NCI-H748 (cell line): ENCODE results near the gene SRSF12.
"Not testable (repeated sequence)": the region's sequence is repeated elsewhere in the genome, so short reads cannot be mapped to it uniquely, and the experiment has no call there.

Experiments used
- DNase-seq: peaks from one replicate; lab custom pipeline; 2025; ENCODE audit not compliant: unreplicated experiment; lab: John Stamatoyannopoulos, UW

SRSF12 gene

DNA sequence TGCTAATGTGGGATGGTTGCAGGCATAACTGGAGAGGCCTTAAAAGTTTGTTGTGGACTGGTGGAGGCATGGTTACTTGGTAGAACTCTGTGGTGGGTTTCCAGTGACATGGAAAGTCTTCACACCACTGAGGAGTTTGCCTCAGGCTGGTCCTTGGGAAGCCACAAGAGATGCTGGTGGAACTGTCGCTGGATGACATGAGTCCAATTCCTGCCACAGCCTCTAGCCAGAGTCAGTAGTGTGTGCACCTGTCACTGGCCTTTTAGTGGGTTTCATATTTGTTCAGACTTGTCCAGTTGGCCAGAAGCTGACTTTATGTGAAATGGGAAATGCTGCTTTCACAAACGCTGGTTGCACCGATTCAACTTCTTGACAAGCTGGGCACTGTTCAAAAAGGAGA lies 13.7 kb upstream of the SRSF12 start:
- no peak for DNase-seq

DNA sequence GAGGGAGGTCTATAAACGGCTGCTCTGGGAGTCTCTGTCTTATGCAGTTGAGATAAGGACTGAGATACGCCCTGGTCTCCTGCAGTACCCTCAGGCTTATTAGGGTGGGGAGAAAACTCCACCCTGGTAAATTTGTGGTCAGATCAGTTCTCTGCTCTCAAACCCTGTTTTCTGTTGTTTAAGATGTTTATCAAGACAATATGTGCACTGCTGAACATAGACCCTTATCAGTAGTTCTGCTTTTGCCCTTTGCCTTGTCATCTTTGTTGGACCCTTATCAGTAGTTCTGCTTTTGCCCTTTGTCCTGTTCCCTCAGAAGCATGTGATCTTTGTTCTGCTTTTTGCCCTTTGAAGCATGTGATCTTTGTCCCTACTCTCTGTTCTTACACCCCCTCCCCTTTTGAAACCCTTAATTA lies 10.4 kb upstream of the SRSF12 start:
- DNase-seq = not testable (repeated sequence)

DNA sequence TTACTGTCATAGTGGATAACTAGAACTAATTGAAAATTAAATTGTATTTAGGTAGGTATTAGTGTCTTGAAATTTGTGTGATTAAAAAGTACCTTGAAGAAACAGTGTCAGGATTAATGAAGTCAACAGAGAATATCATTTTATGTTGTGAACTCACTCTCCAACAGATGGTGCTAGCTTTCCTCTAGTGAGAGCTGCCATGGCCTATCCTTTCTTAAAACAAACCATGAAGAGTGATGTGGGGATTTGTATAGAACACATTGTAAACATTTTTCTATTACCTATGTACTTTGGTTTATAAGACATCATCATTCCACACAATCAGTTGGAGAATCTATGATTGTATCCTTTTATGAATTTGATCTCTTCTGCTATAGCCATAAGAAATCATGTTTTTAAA lies 4.8 kb upstream of the SRSF12 start:
- DNase-seq = peak; percentile 58

DNA sequence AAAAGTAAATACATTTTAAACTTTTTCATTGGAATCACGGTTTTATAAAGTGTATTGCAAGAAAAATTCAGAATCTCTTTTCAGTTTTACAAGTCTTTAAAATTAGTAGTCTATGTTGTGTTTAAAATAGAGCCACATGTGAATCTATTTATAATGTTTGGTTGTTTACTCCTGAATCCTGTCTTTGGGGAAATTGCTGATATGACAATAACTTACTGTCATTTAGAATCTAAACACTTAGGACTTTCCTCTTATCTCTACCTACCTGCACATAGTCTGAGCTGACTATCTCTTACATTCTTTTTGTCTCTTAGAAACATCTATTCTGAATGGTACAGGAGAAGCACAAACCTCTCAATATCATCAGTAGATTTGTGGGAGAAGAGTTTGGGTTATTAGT lies 4.1 kb upstream of the SRSF12 start:
- no peak for DNase-seq

DNA sequence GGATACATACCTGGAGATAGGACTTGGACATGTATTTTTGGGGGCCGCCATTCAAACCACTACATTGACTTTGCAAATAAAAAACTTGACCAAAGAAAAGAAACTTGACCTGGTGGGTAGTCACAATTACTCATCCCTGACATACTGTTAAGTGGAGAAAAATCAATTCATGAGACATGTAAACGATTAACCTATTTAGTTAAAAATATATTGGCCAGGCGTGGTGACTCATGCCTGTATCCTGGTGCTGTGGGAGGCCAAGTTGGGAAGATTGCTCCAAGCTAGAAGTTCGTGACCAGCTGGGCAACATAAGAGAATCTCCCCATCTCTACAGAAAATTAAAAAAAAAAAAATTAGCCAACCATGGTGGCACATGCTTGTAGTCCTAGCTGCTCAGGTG lies 2.5 kb upstream of the SRSF12 start:
- no peak for DNase-seq

DNA sequence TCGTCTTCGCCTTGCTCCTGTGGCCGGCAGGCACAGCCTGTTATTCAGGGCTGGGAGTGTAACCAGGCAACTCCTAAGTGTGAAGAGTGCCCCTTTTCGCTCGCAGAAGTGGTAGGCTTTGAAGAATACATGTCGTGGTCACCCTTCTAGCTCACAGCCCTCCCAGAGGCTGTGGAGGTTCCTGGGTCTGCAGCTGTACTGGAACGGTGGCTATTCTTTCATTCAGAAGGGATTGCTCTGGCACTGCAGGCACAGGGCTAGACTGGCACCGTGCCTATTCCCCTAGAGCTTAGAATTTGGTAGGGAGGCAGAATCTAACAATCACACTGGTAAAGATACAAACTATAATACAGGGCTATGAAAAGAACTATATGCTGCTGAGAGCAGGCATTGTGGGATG lies 1.1 kb upstream of the SRSF12 start:
- DNase-seq = no peak

DNA sequence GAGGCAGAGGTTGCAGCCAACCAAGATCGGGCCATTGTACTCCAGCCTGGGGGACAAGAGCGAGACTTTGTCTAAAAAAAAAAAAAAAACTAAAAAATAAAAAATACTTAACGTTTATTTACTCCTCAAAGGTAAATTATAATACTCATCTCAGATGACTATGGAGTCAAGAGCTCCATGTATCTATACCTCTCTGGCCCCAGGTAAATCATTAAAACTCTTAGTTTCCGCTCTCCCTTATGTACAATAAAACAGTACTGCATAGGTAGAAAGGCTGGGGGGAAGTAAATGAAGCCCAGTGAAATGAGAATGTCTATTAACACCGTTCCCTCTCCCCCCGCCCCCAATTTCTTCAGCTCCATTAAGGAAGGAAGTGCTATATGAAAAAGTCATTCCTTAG lies 1.2 kb downstream of the SRSF12 start:
- DNase-seq = no peak

DNA sequence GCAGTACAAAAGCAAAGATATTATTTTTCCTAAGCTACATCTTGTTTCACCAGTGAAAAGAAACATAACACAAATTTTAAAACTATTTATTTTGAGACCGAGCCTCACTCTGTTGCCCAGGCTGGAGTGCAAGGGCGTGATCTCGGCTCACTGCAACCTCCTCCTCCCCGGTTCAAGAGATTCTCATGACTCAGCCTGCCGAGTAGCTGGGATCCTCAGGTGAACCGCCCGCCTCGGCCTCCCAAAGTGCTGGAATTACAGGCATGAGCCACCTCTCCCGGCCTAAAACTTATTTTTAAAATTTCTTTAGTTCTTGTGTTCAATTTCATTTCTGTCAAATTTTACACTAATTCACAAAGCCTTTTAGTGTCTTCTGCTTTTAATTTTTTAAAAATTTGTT lies 5.9 kb downstream of the SRSF12 start:
- DNase-seq = no peak

DNA sequence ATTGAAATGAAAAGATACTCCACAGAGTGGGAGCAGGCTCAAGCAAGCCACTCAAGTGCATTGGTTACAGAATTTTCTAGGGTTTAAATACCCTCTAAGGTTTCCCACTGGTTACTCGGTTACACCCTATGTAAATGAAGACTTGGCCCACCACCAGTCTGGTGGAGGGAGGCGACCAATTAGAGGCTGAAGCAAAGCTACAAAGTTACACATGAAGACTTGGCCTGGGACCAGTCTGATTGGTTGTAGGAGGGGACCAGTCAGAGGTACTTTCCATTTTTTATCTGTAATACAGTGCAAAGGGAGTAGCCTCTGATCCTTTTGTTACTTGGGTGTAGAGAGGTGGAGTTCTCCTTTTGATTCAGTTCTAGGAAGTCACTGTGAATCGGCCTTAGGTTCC lies 7.6 kb downstream of the SRSF12 start:
- DNase-seq = no peak

DNA sequence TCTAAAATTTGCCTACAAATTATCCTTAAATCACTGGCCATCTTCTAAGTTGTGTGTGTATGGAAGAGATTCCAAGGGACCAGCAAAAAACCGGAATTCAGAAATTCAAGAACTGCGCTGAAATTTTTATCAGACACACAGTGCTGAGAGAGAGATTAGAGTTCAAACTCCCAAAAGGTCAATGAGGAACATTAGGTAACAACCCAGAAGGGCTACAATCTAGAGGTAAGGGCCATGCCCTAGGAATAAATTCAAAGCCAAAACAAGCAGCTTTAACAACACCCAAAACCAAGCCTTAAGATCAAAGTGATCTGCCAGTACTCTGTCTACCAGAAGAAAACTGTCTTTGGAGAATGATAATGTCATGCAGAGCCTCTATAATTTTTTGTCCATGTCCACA lies 17.8 kb downstream of the SRSF12 start:
- no peak for DNase-seq

DNA sequence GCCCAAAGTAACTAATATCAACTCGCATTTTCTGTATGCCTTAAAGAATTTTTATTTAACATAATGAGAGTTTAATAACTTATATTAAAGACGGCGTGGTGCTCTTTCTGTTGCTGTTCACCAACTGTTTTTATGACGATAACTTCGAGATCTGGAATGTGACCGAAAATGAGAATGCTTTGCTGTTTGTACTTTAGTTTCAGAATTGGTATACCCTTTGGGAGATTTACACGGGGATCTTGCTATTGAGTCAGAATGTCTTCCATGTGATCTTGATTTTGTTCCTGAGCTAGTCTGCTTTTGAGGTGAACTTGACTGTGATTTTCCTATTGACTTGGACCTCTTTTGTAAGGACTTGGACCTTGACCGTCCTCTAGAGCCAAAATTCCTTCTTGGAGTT lies 19.4 kb downstream of the SRSF12 start:
- DNase-seq = no peak

DNA sequence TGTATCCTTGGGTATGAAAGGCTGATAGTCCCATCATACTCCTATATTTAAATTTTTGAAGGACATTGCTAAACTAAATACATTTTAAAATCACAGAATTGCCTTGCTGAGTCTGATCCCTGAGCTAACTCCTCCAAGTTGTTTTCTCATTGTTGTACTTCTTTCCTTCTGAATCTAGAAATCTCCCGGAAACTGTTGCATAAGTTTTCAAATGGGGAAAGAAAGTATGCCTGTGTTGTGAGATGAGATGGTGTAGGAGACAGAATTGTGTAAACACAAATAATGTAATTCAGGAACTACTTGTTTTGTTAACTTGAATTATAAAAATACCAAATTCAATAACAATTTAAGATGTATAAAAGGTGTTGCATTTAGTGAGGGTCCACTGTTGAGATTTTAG lies 30.0 kb downstream of the SRSF12 start:
- no peak for DNase-seq

DNA sequence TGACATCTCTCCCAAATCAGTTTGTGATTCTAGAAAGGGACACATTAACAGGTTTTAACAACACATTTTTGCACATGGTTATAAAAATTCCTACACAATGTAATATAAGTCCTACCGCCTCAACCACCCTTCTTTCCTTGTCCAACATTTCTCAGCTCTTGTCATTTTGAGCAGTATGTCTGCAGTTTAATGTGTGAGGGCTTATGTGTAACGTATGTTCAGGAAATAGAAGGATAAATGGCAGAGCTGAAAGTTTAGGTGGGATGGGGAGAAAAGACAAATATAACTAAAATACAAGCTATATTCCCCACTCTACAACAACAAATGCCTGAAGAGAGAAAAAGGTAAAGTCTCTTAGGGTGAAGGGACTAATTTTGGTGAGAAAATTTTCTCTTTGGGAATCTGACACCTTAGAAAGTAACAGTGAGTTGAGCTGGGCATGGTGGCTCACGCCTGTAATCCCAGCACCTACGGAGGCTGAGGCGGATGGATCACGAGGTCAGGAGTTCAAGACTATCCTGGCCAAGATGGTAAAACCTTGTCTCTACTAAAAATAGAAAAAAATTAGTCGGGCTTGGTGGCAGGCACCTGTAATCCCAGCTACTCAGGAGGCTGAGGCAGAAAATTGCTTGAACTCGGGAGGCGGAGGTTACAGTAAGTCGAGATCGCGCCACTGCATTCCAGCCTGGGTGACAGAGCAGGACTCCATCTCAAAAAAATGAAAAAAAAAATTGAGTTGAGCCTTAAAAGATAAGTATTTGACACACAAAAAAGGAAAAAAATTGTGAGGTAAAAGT lies 32.3 kb downstream of the SRSF12 start:
- DNase-seq = no peak

DNA sequence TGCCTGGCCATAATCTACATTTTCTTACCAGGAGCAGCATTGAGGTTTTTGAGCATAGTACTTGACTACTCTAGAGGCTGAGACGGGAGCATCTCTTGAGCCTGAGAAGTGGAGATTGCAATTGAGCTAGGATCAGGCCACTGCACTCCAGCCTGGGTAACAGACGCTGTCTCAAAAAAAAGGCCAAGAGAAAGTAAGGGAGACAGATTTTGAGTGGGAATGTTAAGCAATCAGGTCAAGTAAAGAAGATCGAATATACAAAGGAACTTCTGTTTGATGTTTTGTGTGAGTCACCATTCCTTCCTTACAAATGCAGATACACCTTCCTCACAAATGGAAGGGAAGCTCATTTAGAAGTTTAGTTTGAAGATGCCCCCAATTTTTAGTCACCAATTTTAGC lies 32.9 kb downstream of the SRSF12 start:
- no peak for DNase-seq

DNA sequence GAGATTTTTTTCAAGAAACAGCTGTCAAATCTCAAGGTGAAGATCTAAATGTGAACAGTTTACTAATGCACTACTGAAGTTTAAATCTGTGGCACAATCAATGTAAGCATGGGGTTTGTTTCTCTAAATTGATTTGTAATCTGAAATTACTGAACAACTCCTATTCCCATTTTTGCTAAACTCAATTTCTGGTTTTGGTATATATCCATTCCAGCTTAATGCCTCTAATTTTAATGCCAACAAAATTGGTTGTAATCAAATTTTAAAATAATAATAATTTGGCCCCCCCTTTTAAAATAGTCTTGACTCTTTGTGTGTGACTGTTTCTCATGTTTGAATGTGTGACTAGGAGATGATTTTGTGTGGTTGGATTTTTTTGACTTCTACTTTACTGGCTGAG lies 33.3 kb downstream of the SRSF12 start:
- DNase-seq = no peak

DNA sequence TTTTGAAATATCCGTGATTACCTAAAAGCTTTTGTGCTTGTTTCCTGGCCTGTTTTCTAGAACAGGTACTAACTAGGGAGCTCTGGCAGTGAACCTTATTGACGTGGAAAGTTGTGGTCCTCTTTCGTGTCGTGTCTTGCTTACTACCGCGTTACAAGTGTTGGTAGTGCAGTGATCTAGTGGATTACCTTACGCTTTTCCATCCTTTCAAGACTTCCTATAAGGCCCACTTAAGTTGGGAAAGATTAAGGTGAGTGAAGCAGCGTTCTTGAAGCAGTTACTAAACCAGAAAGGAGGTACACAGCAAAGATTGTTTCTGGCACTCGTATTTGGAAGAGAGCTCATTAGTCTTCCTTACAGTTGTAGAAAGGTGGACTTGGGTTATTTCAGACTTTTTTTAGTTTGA lies 35.4 kb downstream of the SRSF12 start:
- DNase-seq = no peak

DNA sequence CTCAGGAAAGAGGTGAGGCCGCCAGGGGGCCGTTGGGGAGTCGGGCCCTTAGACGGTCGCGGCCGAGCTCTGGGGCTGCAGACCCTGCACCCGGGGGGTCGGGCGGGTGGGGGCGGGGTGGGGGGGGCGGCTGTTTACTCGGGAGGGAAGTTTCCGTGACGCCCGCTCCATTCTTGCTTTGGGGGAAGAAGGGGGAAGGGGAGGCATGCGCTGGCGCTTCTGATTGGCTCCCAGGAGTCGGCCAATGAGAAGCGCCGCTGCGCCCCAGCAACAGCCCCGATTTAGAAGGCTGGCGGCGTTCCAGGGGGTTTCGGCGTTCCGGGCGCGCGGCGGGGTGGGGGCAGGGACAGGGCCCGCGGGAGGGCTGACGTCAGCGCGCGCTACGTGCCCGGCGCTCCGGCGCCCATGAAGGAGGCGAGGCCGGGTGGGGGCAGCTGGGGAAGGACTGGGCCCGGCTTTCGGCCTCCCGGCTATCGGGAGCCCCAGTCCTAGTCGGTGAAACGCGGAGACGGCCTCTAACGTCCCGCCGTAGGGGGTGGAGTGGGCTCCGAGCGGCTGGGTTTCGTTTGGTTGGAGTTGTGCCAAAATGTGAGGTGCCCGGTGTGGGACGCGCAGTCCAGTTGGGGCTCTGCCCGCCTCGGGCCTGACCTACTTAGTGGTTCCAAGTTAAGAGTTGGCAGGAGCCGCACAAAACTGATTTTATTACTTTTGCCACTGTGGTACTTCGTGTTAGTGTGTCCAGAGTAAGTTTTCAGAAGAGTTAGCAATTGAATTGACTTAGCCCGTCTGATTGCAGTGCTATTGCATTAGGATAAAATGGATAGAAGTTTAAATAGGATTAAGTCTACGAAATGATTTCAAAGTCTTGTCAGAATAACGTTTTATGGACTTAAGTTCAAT lies 36.2 kb downstream of the SRSF12 start:
- peak; percentile 97 for DNase-seq

DNA sequence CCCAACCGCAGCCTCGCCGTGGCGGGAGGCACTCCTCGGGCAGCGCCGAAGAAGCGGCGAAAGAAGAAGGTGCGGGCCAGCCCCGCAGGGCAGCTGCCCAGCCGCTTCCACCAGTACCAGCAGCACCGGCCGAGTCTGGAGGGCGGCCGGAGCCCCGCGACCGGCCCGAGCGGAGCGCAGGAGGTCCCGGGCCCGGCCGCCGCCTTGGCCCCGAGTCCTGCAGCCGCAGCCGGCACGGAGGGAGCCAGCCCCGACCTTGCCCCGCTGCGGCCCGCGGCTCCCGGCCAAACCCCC lies 36.8 kb downstream of the SRSF12 start:
- DNase-seq = peak; percentile 66

DNA sequence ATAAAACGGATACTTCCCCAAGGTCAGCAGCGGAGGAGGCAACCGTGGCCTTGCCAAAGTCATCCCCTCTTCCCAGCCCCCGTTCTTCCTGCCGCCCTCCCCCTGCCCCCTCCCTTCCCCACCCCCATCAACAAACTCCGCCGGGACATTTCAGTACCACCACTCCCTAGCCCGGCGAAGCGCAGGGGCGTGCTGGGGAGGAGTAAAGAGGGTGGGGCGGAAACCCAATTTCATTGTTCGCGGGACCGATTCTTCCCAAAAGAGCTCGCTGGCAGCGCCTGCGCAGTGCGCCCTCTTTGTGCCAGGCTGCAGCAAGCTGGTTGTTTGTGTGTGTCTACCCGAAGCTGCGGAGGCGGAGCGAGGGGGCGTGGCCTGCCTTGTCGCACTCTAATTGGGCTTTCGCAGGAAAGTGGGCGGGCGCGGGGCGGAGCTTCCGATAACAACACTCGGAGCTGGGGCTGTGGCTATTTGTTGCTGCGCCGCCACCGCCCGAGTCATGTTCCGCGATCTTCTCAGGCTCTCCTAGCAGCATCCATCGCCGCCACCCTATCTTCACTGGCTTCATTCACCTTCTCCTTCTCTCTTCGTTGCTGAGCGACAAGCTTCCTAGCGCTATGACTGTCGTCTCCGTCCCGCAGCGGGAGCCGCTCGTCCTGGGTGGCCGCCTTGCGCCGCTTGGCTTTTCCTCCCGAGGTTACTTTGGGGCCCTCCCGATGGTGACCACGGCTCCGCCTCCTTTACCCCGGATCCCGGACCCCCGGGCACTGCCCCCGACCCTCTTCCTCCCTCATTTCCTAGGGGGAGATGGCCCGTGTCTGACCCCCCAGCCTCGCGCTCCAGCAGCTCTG lies 37.4 kb downstream of the SRSF12 start, which contains the start of gene PNRC1:
PNRC1 (plus strand) TSS at position 471 of the 848 bp plus-strand sequence; CDS start at position 615, 144 bp downstream.
- DNase-seq = peak; percentile 99

DNA sequence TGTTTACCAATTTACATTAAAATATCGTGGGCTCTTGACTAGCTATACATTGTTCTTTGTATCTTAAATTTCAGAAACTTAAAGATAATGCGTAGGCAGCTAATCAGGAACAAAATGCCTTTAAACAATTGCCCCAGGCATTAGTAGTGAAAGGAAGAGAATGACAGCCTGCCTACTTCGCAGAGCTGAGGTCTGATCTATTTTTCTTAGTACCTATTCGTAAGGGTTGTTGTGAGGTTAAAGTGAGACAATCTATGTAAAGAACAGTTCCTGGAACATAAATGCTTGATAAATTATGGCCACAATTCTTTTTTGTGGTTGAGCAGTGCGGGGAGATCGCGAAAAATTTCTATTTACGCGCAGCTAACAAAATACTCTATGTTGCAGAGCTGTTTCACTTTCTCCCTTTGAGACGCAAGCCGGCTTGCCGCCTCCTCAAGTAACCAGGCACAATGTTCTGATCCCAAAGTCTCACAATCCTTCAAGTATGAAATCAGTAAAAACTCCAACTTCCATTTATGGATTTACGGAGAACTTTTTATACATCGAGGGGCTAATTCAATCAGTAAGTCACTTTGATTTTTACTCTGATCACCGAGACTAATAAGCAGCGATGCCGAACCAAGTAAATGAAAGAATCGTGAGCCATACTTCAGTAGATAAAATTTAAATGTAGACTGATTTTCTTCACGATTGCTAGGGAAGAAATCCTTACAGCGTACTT lies 38.2 kb downstream of the SRSF12 start:
- peak; percentile 53 for DNase-seq

DNA sequence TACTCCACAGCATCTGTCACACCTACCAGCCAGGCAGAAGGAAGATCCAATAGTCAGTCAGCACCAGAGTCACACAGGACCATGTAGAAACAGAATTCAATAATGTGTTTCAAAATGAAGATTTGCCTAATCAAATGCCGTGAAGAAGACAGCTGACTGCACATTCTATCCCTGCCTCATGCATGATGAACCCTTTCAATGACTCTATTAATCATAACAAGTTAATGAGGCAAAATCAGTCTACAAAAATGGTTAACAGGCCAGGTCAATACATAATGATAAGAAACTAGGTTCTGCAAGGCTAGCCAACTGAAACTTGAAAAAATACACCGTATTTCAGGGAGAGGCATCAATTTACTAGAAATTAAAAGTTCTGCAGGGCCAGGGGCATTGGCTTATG lies 44.0 kb downstream of the SRSF12 start:
- DNase-seq = no peak
